SK-N-SH (cell line): Measurements from ENCODE around the gene CYP26A1. TPM values are rescaled to one million over a fixed set of nuclear protein-coding genes. Genes with fewer than 3 reads are reported as not detected.

Source experiments
- CTCF ChIA-PET: fragments of 300-600, 350-600 bp; formaldehyde crosslinking; extraction: SDS; loops from one replicate; lab custom pipeline; 2021; lab: Yijun Ruan, JAX
- POLR2A ChIA-PET: fragments of 350-600 bp; sonication (Branson Sonifier 250); formaldehyde crosslinking; extraction: SDS; loops from one replicate; lab custom pipeline; 2020; ENCODE audit warnings: antibody characterized with exemption, inconsistent platforms; lab: Yijun Ruan, JAX
- DNase-seq: peaks from one replicate; pipeline ENCODE4 v3.0.0; 2012
- H2AFZ ChIP-seq: fragments of 200-600 bp; sonication (generic); 2 replicates; pipeline ENCODE4 v1.8.1; 2016; ENCODE audit warnings: antibody characterized with exemption, mild to moderate bottlenecking, low read depth
- H3F3A ChIP-seq: fragments of 200-600 bp; sonication (generic); replicated peaks from 2 replicates; pipeline ENCODE3; 2016; ENCODE audit warnings: antibody characterized with exemption, mild to moderate bottlenecking; ENCODE audit not compliant: insufficient read depth
- H3K27ac ChIP-seq, 2 experiments: fragments of 200-500 bp in 1 of 2; fragments of 200-600 bp in 1 of 2; sonication (Bioruptor generic) in 1 of 2; sonication (generic), shearing (Covaris generic) in 1 of 2; 2 replicates each; pipeline versions ENCODE4 v1.5.1 to v1.6.1; 2014 to 2016; ENCODE audit warnings: low read depth in 2 of 2, inconsistent platforms in 1 of 2, low read length in 1 of 2, mild to moderate bottlenecking in 1 of 2, mixed read lengths in 1 of 2
- H3K27me3 ChIP-seq: fragments of 200-600 bp; sonication (generic), shearing (Covaris generic); 2 replicates; pipeline ENCODE4 v1.6.1; 2016; ENCODE audit warnings: mixed run types; ENCODE audit not compliant: insufficient read depth
- H3K36me3 ChIP-seq, 2 experiments: fragments of 200-500 bp in 1 of 2; fragments of 200-600 bp in 1 of 2; sonication (Bioruptor generic) in 1 of 2; sonication (generic) in 1 of 2; replicated peaks in 1 of 2; 2 replicates each; pipeline versions ENCODE3 to v1.5.1; 2014 to 2016; ENCODE audit warnings: low read length in 1 of 2, mild to moderate bottlenecking in 1 of 2; ENCODE audit not compliant: insufficient read depth in 2 of 2, control insufficient read depth in 1 of 2
- H3K4me1 ChIP-seq, 2 experiments: fragments of 200-500 bp in 1 of 2; fragments of 200-600 bp in 1 of 2; sonication (Bioruptor generic) in 1 of 2; sonication (generic), shearing (Covaris generic) in 1 of 2; 2 replicates each; pipeline versions ENCODE4 v1.5.1 to v1.6.1; 2014 to 2016; ENCODE audit warnings: low read depth in 1 of 2, low read length in 1 of 2, mixed run types in 1 of 2; ENCODE audit not compliant: insufficient read depth in 2 of 2, control insufficient read depth in 1 of 2
- H3K4me2 ChIP-seq: fragments of 200-600 bp; sonication (generic), shearing (Covaris generic); 2 replicates; pipeline ENCODE4 v1.6.1; 2017; ENCODE audit warnings: mixed run types
- H3K4me3 ChIP-seq, 2 experiments: fragments of 200-500 bp in 1 of 2; fragments of 200-600 bp in 1 of 2; sonication (Bioruptor generic) in 1 of 2; sonication (generic), shearing (Covaris generic) in 1 of 2; 2 replicates each; pipeline versions ENCODE4 v1.5.1 to v1.8.1; 2014 to 2016; ENCODE audit warnings: low read depth in 2 of 2, inconsistent platforms in 1 of 2, low read length in 1 of 2, mild to moderate bottlenecking in 1 of 2, mixed read lengths in 1 of 2, moderate library complexity in 1 of 2
- H3K79me2 ChIP-seq: fragments of 200-600 bp; sonication (generic); 2 replicates; pipeline ENCODE4 v1.8.1; 2017; ENCODE audit warnings: mild to moderate bottlenecking; ENCODE audit not compliant: insufficient read depth
- H3K9ac ChIP-seq: fragments of 200-600 bp; sonication (generic); 2 replicates; pipeline ENCODE4 v1.6.1; 2017; ENCODE audit warnings: mixed run types
- H3K9me2 ChIP-seq: fragments of 200-600 bp; sonication (generic); 2 replicates; pipeline ENCODE4 v1.6.1; 2017; ENCODE audit warnings: mixed run types
- H3K9me3 ChIP-seq: fragments of 200-600 bp; sonication (generic); 2 replicates; pipeline ENCODE4 v1.6.1; 2017; ENCODE audit warnings: mixed run types, mild to moderate bottlenecking, moderate library complexity
- H4K20me1 ChIP-seq: fragments of 200-600 bp; sonication (generic); 2 replicates; pipeline ENCODE4 v1.6.1; 2017; ENCODE audit warnings: mild to moderate bottlenecking, mixed run types; ENCODE audit not compliant: insufficient read depth
- CHD2 ChIP-seq: fragments of 150-350 bp; IDR thresholded peaks from 2 replicates; pipeline ENCODE4 v1.6.1; 2018; ENCODE audit warnings: low read length; ENCODE audit not compliant: partially characterized antibody
- CTCF ChIP-seq: fragments of 200-600 bp; sonication (generic); IDR thresholded peaks from 2 replicates; pipeline ENCODE4 v1.6.1; 2017; ENCODE audit warnings: antibody characterized with exemption, mild to moderate bottlenecking, moderate library complexity
- FOXM1 ChIP-seq: IDR thresholded peaks from 2 replicates; pipeline ENCODE4 v1.4.0; 2012; ENCODE audit warnings: low read depth, mild to moderate bottlenecking
- GABPA ChIP-seq: IDR thresholded peaks from 2 replicates; pipeline ENCODE4 v1.4.0; 2012; ENCODE audit warnings: low read depth, mild to moderate bottlenecking
- IRF3 ChIP-seq: fragments of 150-350 bp; IDR thresholded peaks from 2 replicates; pipeline ENCODE4 v1.6.1; 2016; ENCODE audit warnings: mild to moderate bottlenecking, low read depth, low read length
- JUND ChIP-seq: IDR thresholded peaks from 2 replicates; pipeline ENCODE4 v1.4.0; 2012
- NFIC ChIP-seq: IDR thresholded peaks from 2 replicates; pipeline ENCODE4 v1.4.0; 2012; ENCODE audit warnings: borderline replicate concordance
- NRF1 ChIP-seq: IDR thresholded peaks from 2 replicates; pipeline ENCODE4 v1.6.1; 2012; ENCODE audit warnings: low read depth, mild to moderate bottlenecking, low read length
- PBX3 ChIP-seq: IDR thresholded peaks from 2 replicates; pipeline ENCODE4; 2012
- RCOR1 ChIP-seq: fragments of 150-350 bp; IDR thresholded peaks from 2 replicates; pipeline ENCODE4 v1.6.1; 2017; ENCODE audit warnings: antibody characterized with exemption, low read length
- RFX5 ChIP-seq: IDR thresholded peaks from 2 replicates; pipeline ENCODE4 v1.6.1; 2012; ENCODE audit warnings: mild to moderate bottlenecking, improper control_type of control experiment, low read length
- TAF1 ChIP-seq: IDR thresholded peaks from 2 replicates; pipeline ENCODE4 v1.6.1; 2012; ENCODE audit warnings: low read depth, mild to moderate bottlenecking, low read length, moderate library complexity, borderline replicate concordance
- USF2 ChIP-seq: fragments of 150-350 bp; IDR thresholded peaks from 2 replicates; pipeline ENCODE4 v1.6.1; 2017; ENCODE audit warnings: antibody characterized with exemption, low read length, low read depth, borderline replicate concordance
- ZBTB33 ChIP-seq: IDR thresholded peaks from 2 replicates; pipeline ENCODE4 v1.4.0; 2012; ENCODE audit warnings: low read depth, borderline replicate concordance
- WGBS: methylation state at CpG from one replicate; pipeline ENCODE4 v1.1.6; 2017; ENCODE audit warnings: low lambda C conversion rate; 5-methylcytosine and 5-hydroxymethylcytosine counted together
- polyA plus RNA-seq, 3 experiments: library from polyadenylated mRNA; depleted of rRNA; stranded (reverse); fragments of >200 nt; gene quantifications; 2 replicates each; pipeline ENCODE4 v1.2.3, GENCODE V29; 2012

The CYP26A1 gene
- polyA plus RNA-seq, 1 of the 3 experiments (the other 2 are of a cell fraction), result not detected

GRCh38 chr10:93088466-93088865 lies 14.8 kb downstream of the CYP26A1 start:
- Histone ChIP-seq H3F3A (no peaks in the 10 kb centered on the region), H3K4me1 (peaks cover 0 to 3% of the 10 kb centered on the region in 2 experiments; a peak in 1 of 4 replicates), H3K4me2 (no peak overlapping the region), H4K20me1 (no peaks in the 10 kb centered on the region), H3K9ac (no peak overlapping the region), H3K9me3 (no peaks in the 10 kb centered on the region), H3K4me3 (no peak overlapping the region), H3K27ac (no peak overlapping the region), H2AFZ (no peak overlapping the region), H3K9me2 (no peaks in the 10 kb centered on the region), H3K79me2 (no peaks in the 10 kb centered on the region), H3K36me3 (no peaks in the 10 kb centered on the region), H3K27me3 (no peaks in the 10 kb centered on the region; the same call in 1 of the 2 replicates)
- no peak for DNase-seq
- TF ChIP-seq GABPA (no peak), TAF1 (no peak), RCOR1 (no peak), ZBTB33 (no peak), IRF3 (no peak), CTCF (no peak)
- WGBS, result 63% methylated on average over 4 of the region's 4 CpGs
- POLR2A ChIA-PET, result no interaction called here
- CTCF ChIA-PET, result interaction anchor here (1.1 to 4.6 kb wide), 6 partner anchors 9 to 270 kb away, joined by 3 to 29 read pairs (median 4); no protein-coding TSS in a partner anchor

- POLR2A ChIA-PET, result no interaction called here
- TF ChIP-seq PBX3, result no peak
- TF ChIP-seq NRF1, result no peak
- no peak for TF ChIP-seq IRF3
- TF ChIP-seq JUND, result no peak
- TF ChIP-seq CHD2, result no peak
- TF ChIP-seq CTCF, result no peak
- TF ChIP-seq RFX5, result no peak
- TF ChIP-seq FOXM1, result no peak
- no peak for TF ChIP-seq NFIC
- TF ChIP-seq USF2, result no peak
Observed at GRCh38 chr10:93090619-93091018, 16.9 kb downstream of the CYP26A1 start.

More at GRCh38 chr10:93090619-93091018, 16.9 kb downstream of the CYP26A1 start:
- no peak overlapping the region for H2AFZ ChIP-seq
- H3K9me3 ChIP-seq, result no peaks in the 10 kb centered on the region
- H3K9ac ChIP-seq, result no peak overlapping the region
- no peaks in the 10 kb centered on the region; the same call in 1 of the 2 replicates for H3K27me3 ChIP-seq
- no peaks in the 10 kb centered on the region for H3K9me2 ChIP-seq
- H3K36me3 ChIP-seq, result no peaks in the 10 kb centered on the region
- peaks cover 0 to 3% of the 10 kb centered on the region in 2 experiments; a peak in 1 of 4 replicates for H3K4me1 ChIP-seq
- H4K20me1 ChIP-seq, result no peaks in the 10 kb centered on the region
- H3K4me3 ChIP-seq, result no peak overlapping the region
- no peak overlapping the region for H3K4me2 ChIP-seq
- CTCF ChIA-PET, result interaction anchor here (1.7 to 4.6 kb wide), 2 partner anchors 11 to 14 kb away, joined by 4 to 29 read pairs; no protein-coding TSS in a partner anchor
- H3F3A ChIP-seq, result no peaks in the 10 kb centered on the region
- WGBS, result 73% methylated on average over 2 of the region's 2 CpGs
- no peaks in the 10 kb centered on the region for H3K79me2 ChIP-seq
- DNase-seq, result no peak
- H3K27ac ChIP-seq, result no peak overlapping the region
